Measurements from ENCODE around the gene SCYGR5. TPM values are rescaled to one million over a fixed set of nuclear protein-coding genes. Genes with fewer than 3 reads are reported as not detected.

SCYGR5 gene
- total RNA-seq, 1 donor from 2014 or later: not detected

DNA sequence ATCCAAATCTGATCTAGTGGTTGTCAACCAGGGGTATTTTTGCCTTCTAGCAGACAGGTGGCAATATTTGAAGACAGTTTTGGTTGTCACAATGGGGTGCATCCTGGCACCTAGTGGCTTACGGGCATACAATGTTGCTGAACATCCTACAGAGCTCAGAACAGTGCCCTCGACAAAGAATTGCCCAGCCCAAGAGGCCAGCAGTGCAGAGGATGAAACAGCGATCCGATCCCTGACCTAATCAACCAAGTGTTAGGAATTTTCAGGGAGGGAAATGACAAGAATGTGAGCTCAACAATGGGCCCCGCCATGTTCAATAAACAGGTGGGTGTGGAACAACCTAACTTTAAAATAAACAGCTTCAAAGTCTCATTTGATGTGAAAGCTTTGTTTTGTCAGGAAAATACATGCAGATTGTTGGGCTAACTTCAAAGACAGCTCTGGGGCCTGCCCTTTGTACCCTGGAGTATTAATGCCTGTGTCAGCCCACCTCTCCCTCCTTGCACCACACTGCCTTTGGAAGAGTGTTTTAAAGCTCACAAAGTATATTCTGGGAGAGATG lies 22.5 kb upstream of the SCYGR5 start:
- TF ChIP-seq, protein P1, sequence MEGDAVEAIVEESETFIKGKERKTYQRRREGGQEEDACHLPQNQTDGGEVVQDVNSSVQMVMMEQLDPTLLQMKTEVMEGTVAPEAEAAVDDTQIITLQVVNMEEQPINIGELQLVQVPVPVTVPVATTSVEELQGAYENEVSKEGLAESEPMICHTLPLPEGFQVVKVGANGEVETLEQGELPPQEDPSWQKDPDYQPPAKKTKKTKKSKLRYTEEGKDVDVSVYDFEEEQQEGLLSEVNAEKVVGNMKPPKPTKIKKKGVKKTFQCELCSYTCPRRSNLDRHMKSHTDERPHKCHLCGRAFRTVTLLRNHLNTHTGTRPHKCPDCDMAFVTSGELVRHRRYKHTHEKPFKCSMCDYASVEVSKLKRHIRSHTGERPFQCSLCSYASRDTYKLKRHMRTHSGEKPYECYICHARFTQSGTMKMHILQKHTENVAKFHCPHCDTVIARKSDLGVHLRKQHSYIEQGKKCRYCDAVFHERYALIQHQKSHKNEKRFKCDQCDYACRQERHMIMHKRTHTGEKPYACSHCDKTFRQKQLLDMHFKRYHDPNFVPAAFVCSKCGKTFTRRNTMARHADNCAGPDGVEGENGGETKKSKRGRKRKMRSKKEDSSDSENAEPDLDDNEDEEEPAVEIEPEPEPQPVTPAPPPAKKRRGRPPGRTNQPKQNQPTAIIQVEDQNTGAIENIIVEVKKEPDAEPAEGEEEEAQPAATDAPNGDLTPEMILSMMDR (conservative IDR thresholded peaks at IDR 0.05): no peak
- no peaks in the 10 kb centered on the region for H3K36me3 Mint-ChIP-seq (ENCODE audit: low read depth)
- no peaks in the 10 kb centered on the region for H3K9me3 Mint-ChIP-seq
- H3K4me1 Mint-ChIP-seq: no peaks in the 10 kb centered on the region
- H3K4me3 Mint-ChIP-seq: no peak overlapping the region
- no peak overlapping the region for H3K27ac Mint-ChIP-seq (ENCODE audit: unreplicated experiment)
- no peak for DNase-seq (ENCODE audit: low read depth, low spot score)
- no peaks in the 10 kb centered on the region for H3K27me3 Mint-ChIP-seq (ENCODE audit: low read depth)

DNA sequence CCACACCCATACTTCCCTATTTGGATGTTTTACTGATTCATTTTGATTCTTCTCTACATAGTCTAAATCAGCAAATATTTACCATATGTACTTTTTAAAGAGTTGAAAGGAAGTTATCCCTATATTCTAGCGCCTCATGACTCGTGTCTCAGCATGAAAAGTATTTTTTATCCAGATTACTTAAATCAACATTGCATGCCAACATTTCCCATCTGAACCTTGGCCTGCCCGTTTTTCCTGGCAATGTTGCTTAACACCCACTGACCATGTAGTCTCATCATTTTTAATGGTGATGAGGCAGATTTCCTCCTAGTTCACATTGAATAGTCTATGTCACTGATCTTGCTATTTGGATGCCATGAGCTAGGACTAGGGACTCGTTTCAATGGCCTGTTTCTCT lies 13.2 kb upstream of the SCYGR5 start:
- DNase-seq (ENCODE audit: low read depth, low spot score): no peak
- peaks cover 6% of the 10 kb centered on the region for H3K27me3 Mint-ChIP-seq (ENCODE audit: low read depth)
- no peak overlapping the region for H3K27ac Mint-ChIP-seq (ENCODE audit: unreplicated experiment)
- H3K36me3 Mint-ChIP-seq (ENCODE audit: low read depth): no peaks in the 10 kb centered on the region
- H3K4me3 Mint-ChIP-seq: no peak overlapping the region
- H3K4me1 Mint-ChIP-seq: no peaks in the 10 kb centered on the region
- no peaks in the 10 kb centered on the region for H3K9me3 Mint-ChIP-seq
- TF ChIP-seq, protein P1 (conservative IDR thresholded peaks at IDR 0.05): no peak

GRCh38 chr2:227654426-227654825 lies 12.2 kb upstream of the SCYGR5 start:
- Mint-ChIP-seq H3K27me3 (ENCODE audit: low read depth) (peaks cover 6% of the 10 kb centered on the region), H3K4me1 (no peaks in the 10 kb centered on the region), H3K36me3 (ENCODE audit: low read depth) (no peaks in the 10 kb centered on the region), H3K27ac (ENCODE audit: unreplicated experiment) (no peak overlapping the region), H3K4me3 (no peak overlapping the region), H3K9me3 (no peaks in the 10 kb centered on the region)
- no peak for DNase-seq (ENCODE audit: low read depth, low spot score)
- TF ChIP-seq, protein P1 (conservative IDR thresholded peaks at IDR 0.05): no peak

- Mint-ChIP-seq H3K9me3 (no peaks in the 10 kb centered on the region), H3K36me3 (ENCODE audit: low read depth) (no peaks in the 10 kb centered on the region), H3K27ac (ENCODE audit: unreplicated experiment) (no peak overlapping the region), H3K4me3 (no peak overlapping the region), H3K4me1 (no peaks in the 10 kb centered on the region), H3K27me3 (ENCODE audit: low read depth) (peaks cover 4% of the 10 kb centered on the region)
- TF ChIP-seq, protein P1 (conservative IDR thresholded peaks at IDR 0.05): no peak
- no peak for DNase-seq (ENCODE audit: low read depth, low spot score)
These were observed 11.2 kb upstream of the SCYGR5 start for GRCh38 chr2:227655454-227655853.

GRCh38 chr2:227657199-227657845 lies 9.3 kb upstream of the SCYGR5 start:
- no peak for DNase-seq (ENCODE audit: low read depth, low spot score)
- no peaks in the 10 kb centered on the region for H3K36me3 Mint-ChIP-seq (ENCODE audit: low read depth)
- peaks cover 5% of the 10 kb centered on the region for H3K4me1 Mint-ChIP-seq
- peaks cover 2% of the 10 kb centered on the region for H3K27me3 Mint-ChIP-seq (ENCODE audit: low read depth)
- no peaks in the 10 kb centered on the region for H3K9me3 Mint-ChIP-seq
- TF ChIP-seq, protein P1 (conservative IDR thresholded peaks at IDR 0.05): no peak
- H3K4me3 Mint-ChIP-seq: no peak overlapping the region
- no peak overlapping the region for H3K27ac Mint-ChIP-seq (ENCODE audit: unreplicated experiment)

All from neural crest cell (in vitro differentiated cells).